ENCODE data around the gene EXOSC6.
"Not testable (repeated sequence)": the region's sequence is repeated elsewhere in the genome, so short reads cannot be mapped to it uniquely, and the experiment has no call there.

EXOSC6 gene

GRCh38 chr16:70198666-70199065 lies 53.1 kb downstream of the EXOSC6 start:
- not testable (repeated sequence) for DNase-seq (ENCODE audit: low read depth)

DNA sequence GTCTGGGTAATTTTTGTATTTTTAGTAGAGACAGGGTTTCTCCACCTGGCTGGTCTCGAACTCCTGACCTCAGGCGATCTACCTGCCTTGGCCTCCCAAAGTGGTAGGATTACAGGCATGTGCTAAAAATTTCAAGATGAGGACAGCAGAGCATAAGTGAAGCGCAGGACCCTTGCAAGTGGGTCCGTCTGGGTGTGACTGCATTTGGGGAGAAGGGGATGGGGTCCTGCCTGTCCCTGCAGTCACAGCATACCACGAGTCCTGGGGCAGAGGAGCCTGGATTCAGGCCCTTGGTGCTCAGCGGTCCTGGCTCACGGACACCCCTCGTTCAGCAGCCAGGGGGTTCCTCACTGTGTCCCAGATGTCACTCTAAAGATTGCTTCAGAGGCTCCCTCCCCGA lies 53.5 kb downstream of the EXOSC6 start:
- DNase-seq (ENCODE audit: low read depth), result not testable (repeated sequence)

- not testable (repeated sequence) for DNase-seq (ENCODE audit: low read depth)
These were observed 54.1 kb downstream of the EXOSC6 start for GRCh38 chr16:70197611-70198010.
